ENCODE data around the gene ABHD14A.

The ABHD14A gene

GRCh38 chr3:51957520-51958205 is 17.2 kb upstream of the ABHD14A start:
- no peak for DNase-seq

DNA sequence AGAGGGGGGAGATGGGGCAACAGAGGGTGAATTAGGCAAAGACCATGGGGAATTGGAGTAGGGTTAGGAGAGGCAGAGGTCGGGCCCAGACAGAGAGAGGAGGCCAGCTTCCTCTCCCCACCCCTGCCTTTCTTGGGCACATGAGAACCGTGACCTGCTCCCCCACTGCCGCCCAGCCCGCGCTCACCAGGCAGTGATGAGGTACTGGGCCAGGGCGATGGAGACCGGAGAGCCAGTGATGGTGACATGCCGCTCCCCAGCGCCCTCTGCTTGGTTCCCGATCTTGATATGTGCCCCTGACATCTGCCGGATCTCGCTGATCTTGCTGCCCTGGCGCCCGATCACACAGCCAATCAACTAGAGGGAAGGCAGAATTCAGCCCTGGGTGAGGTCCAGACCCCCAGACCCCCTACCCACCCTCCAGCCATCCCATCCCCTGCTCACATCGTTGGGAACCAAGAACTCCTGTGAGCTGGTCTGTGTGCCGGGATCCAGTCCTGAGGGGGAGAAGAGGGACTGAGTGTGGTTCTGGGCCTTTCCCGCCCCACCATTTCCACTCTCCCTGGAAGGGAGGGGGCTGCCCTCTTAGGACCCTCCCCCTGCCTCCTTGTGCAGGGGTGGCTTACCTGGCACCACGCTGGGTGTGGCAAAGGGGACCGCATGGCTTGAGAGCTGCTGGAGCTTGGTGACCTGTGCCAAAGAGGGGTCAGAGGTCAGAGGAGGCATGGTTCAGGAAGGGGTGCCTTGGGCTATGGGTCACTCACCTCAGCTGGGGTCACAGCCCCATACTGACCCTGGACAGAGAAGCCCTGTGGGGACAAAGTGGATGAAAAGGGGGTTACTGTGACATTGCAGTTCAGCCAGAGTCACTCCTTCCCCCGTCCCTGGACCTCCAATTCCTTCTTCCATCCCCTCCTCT is 16.0 kb upstream of the ABHD14A start:
- DNase-seq = no peak

DNA sequence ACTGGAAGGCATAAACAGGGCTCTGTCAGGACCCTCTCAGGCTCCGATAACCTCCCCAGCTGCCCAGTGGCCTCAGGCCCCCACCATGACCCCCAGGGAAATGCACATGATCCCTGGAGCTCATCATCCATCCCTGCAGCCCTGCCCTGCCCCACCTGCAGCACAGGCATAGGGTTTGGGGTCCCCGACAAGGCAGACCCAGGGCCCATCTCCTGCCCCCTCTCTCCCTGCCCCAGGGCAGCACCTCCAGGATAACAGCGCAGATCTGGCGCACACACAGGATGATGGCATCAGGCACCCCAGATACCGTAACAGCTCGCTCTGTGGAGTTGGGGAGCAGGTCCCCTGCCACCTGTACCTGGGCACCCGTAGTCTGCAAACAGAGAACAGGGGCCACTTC is 15.2 kb upstream of the ABHD14A start:
- no peak for DNase-seq

GRCh38 chr3:51960386-51960785 is 14.5 kb upstream of the ABHD14A start:
- no peak for DNase-seq

- no peak for DNase-seq
Measured at GRCh38 chr3:51961011-51961410, 13.9 kb upstream of the ABHD14A start.

- DNase-seq = no peak
Measured at GRCh38 chr3:51961602-51962569, 13.0 kb upstream of the ABHD14A start.

GRCh38 chr3:51962854-51963530 is 11.9 kb upstream of the ABHD14A start:
- DNase-seq = no peak

GRCh38 chr3:51963951-51964451 is 10.9 kb upstream of the ABHD14A start:
- DNase-seq = no peak

GRCh38 chr3:51964521-51964920 is 10.3 kb upstream of the ABHD14A start:
- no peak for DNase-seq

DNA sequence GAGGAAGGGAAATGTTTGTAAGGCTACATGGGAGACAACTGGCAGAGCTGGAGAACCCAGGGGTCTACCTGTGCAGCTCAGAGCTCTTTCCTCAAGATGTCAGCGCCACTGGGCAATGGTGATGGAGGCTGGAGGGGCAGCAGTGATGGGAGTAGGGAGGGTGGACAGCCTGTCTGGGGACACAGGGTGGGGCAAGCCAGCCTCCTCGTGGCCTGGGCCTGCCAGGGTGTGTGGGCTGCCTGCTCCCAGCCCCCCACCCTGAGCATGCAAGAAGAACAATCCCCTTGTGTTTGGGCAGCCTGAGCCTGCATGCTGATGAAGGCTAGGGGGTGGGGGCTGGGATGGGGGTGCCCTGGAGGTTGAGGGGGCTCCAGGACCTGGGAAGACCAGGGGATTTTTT is 8.8 kb upstream of the ABHD14A start:
- no peak for DNase-seq

DNA sequence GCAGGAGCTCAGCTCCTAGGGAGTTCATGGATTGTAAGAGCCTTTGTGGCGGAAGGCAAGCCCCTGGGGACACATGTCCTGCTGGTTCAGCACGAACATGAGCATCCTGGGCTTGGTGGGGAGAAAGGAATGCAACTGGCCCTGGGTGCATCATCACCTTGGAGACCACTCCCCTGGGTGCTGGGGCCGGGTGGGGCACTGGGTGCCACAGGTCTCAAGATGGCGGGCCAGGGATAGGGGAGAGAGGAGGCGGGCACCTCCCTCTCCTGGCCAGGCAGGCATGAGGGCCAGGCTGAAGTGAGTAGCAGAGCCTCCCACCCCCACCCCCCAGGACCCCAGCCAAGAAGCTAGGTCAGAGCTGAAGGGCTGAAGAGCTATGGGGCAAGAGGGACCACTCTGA is 8.4 kb upstream of the ABHD14A start:
- no peak for DNase-seq

- no peak for DNase-seq
Measured at GRCh38 chr3:51966922-51967383, 7.9 kb upstream of the ABHD14A start.

- DNase-seq = no peak
Measured at GRCh38 chr3:51967384-51968169, 7.3 kb upstream of the ABHD14A start, which contains the start of gene PCBP4. TSS of gene PCBP4 (minus strand) at chr3:51967454. CDS start at chr3:51961240, 6,214 bp downstream.

- no peak for DNase-seq
Measured at GRCh38 chr3:51968170-51968775, 6.6 kb upstream of the ABHD14A start.

DNA sequence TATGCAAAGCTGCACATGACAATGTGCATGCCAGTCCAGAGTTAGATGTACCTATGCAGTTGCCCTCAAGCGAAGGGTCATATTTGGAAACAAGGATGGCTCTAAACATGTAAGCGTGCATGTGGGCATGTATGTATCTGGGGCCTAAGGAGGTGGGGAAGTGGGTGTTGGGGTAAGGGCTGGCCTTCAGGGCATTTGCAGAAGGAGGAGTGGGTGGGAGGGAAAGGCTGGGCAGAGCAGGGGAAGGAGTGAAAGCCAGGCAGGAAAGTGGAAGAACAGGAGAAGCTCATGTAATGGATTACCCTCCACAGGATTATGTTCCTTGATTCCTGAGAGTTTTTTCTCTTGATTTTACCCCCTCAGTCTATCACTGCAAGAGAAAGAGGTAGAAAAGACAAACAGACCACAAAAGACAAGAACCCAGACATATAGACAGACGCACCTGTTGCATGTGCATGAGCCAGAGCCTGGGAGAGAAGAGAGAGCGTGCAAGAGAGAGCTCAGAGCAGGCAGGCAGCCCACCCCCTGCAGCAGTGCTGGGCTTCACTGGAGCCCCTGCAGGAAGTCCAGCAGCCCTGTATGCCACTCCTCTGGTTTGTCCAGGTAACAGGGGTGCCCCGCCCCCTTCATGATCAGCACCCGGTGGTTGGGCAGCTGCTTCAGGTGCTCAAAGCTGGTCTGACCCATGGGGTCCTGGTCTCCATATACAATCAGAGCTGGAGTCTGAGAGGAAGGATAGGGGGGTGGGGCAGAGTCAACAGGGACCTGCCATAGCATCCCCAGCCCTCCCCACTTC is 5.8 kb upstream of the ABHD14A start:
- no peak for DNase-seq

DNA sequence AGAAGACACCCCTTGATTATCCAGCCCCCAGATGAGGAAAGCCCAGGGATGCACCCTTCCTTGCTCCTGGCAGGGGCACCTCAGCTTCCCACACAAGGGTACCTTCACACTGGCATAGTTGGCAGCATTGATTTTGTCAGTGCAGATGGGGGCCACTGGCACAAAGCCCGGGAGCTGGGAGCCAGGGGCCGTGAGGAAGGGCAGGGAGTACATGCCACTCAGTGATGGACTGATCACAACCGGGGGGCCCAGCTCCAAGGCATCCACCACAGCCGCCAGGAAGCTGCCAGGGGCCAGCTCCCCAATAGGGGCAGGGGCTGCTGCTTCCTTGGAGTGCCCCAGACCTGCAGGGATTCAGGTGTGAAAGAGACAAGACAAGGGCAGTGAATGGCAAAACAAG is 5.0 kb upstream of the ABHD14A start:
- no peak for DNase-seq

DNA sequence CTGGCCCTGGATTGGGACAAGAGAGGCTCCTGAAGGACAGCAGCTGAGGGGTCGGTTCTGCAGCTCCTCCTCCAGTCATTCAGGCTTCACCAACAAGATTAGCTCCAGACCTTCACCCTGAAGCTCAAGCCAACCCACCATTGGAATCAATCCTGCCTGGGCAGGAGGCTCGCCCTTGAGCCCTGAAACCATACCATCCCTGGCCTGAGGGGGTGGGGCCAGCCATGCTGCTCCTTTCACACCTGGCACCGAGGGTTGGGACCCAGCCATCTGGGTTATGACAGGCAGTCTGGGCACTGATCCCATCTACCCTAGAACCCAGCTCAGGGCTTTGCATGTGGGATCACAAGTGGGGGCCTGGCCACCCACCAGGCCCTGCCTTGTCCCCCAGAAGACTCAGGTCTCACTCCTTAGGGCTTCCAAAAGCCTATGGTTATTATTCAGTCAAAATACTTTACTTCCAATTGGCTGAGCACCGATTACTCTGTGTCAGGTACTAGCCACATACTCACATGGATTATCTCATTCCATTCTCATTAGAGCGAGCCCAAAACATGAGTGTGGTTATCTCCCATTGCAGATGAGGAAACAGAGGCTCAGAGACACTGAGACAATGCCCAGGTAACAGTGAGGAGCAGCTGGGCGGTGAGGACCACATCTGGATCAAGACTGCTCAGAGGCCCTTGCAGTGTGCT is 4.1 kb upstream of the ABHD14A start:
- no peak for DNase-seq

DNA sequence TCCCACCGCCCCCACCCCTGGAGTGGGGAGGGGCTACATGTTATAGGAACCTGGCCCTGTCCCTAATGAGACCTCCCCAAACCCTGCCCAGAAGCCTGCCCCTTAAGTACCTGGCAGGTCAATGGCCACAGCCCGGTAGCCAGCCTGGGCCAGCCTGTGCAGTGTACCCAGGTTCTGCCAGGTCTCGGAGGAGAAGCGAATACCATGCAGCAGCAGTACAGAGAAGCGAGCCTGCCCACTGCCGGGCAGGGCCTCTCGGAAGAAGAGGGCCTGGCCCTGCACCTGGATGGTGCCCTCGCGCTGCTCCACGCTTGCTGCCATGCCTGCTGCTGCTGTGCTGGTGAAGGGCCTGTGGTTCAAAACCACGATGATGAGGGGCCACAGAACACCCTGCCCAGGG is 3.5 kb upstream of the ABHD14A start:
- no peak for DNase-seq

All from inflammatory macrophage (primary cell).